ENCODE data around the gene SLC7A9.
"Not testable (repeated sequence)": the region's sequence is repeated elsewhere in the genome, so short reads cannot be mapped to it uniquely, and the experiment has no call there.

Gene SLC7A9

GRCh38 chr19:32885255-32885654 lies 15.7 kb upstream of the SLC7A9 start:
- not testable (repeated sequence) for DNase-seq

- no peak for DNase-seq
These were observed 12.2 kb upstream of the SLC7A9 start for GRCh38 chr19:32881766-32882165.

GRCh38 chr19:32880622-32881021 lies 11.1 kb upstream of the SLC7A9 start:
- no peak for DNase-seq

- no peak for DNase-seq
These were observed 10.2 kb upstream of the SLC7A9 start for GRCh38 chr19:32879741-32880140.

- DNase-seq, result no peak
These were observed 9.4 kb upstream of the SLC7A9 start for GRCh38 chr19:32878988-32879387.

- DNase-seq, result no peak
These were observed 8.6 kb upstream of the SLC7A9 start for GRCh38 chr19:32877977-32878745.

- DNase-seq, result no peak
These were observed 7.9 kb upstream of the SLC7A9 start for GRCh38 chr19:32877323-32877912.

- DNase-seq, result no peak
These were observed 7.3 kb upstream of the SLC7A9 start for GRCh38 chr19:32876919-32877285.

- no peak for DNase-seq
These were observed 6.8 kb upstream of the SLC7A9 start for GRCh38 chr19:32876236-32876918.

GRCh38 chr19:32875428-32875827 lies 5.9 kb upstream of the SLC7A9 start:
- no peak for DNase-seq

GRCh38 chr19:32874605-32875004 lies 5.0 kb upstream of the SLC7A9 start:
- no peak for DNase-seq

GRCh38 chr19:32873247-32873959 lies 3.8 kb upstream of the SLC7A9 start:
- DNase-seq, result no peak

- no peak for DNase-seq
These were observed 2.8 kb upstream of the SLC7A9 start for GRCh38 chr19:32872391-32872790.

GRCh38 chr19:32870981-32871451 lies 1.4 kb upstream of the SLC7A9 start:
- DNase-seq, result peak in 1 of 58 donors; percentile 6

GRCh38 chr19:32869966-32870573 lies 503 bp upstream of the SLC7A9 start:
- DNase-seq, result no peak

- no peak for DNase-seq
These were observed 1.2 kb downstream of the SLC7A9 start for GRCh38 chr19:32868206-32868950.

GRCh38 chr19:32867436-32867835 lies 2.1 kb downstream of the SLC7A9 start:
- not testable (repeated sequence) for DNase-seq

GRCh38 chr19:32866564-32867265 lies 2.9 kb downstream of the SLC7A9 start:
- no peak for DNase-seq

GRCh38 chr19:32866061-32866460 lies 3.5 kb downstream of the SLC7A9 start:
- DNase-seq, result no peak

GRCh38 chr19:32865326-32865725 lies 4.2 kb downstream of the SLC7A9 start:
- DNase-seq, result no peak

All from anterior cingulate cortex (tissue), 58 donors.